ENCODE measurements around the gene GGACT.

Gene GGACT

DNA sequence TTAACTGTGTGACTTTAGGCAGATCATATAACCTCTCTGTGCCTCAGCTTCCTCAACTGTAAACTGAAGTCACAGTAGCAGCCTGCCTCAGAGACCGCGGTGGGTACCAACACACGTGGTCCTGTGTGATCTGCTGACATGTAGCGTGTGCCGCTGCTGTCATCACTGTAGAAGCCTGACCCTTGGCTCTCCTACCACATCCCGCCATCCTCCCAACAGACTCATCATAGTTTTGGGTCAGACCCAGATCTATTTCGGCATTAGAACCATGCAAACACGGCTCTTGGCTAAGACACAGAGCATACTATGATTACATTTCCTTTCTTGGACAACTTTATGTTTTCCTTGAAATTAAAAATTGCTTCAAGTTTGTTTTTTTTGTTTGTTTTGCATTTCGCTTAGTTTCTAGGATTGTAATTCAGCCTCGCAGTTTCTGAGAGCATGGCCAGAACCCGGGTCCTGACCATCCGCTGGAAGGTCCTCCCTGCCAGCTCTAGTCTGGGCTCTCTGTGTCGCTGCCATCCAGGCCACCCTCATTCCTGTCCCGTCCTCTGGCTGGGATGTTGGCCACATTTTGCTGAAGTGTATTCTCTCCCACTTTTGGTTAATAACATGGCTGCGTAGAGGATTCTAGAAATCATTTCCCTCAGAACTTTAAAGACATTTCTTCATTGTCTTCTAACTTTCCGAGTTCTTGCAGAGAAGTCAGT, 53.0 kb downstream of the GGACT start:
- H3K4me3 ChIP-seq (ENCODE audit: low read depth in 1 of 2, low read length in 2 of 2) = no peak overlapping the region

DNA sequence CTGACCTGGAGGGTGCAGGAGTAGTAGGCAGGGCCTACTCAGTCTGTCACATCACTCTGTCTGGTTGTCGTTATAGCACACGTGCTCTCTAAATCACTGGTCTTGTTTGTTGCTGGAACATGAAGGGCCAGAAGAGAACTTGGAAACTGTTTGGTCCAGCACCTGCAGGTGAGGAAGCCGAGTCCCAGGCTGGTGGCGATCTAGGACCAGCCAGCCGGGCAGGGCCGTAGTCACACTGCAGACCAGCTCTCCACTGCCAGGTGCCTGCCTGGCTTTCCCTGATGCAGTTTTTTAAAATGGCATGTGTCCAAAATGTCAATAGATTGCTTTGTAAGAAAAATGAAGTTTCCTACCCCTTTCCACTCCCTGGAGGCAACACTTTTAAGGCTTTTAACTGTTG, 53.7 kb downstream of the GGACT start:
- no peak overlapping the region for H3K4me2 ChIP-seq (ENCODE audit: insufficient read depth, low read length)
- no peak for DNase-seq
- no peak overlapping the region for H3K27ac ChIP-seq (ENCODE audit: low read length)
- TF ChIP-seq EZH2 (IDR thresholded peaks at IDR 0.05; ENCODE audit: borderline replicate concordance, low read depth, low read length, severe bottlenecking) = no peak
- TF ChIP-seq, protein P1, sequence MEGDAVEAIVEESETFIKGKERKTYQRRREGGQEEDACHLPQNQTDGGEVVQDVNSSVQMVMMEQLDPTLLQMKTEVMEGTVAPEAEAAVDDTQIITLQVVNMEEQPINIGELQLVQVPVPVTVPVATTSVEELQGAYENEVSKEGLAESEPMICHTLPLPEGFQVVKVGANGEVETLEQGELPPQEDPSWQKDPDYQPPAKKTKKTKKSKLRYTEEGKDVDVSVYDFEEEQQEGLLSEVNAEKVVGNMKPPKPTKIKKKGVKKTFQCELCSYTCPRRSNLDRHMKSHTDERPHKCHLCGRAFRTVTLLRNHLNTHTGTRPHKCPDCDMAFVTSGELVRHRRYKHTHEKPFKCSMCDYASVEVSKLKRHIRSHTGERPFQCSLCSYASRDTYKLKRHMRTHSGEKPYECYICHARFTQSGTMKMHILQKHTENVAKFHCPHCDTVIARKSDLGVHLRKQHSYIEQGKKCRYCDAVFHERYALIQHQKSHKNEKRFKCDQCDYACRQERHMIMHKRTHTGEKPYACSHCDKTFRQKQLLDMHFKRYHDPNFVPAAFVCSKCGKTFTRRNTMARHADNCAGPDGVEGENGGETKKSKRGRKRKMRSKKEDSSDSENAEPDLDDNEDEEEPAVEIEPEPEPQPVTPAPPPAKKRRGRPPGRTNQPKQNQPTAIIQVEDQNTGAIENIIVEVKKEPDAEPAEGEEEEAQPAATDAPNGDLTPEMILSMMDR (IDR thresholded peaks at IDR 0.05; ENCODE audit: borderline replicate concordance, extremely low read depth, low read length, poor library complexity, severe bottlenecking) = no peak
- H4K20me1 ChIP-seq (ENCODE audit: insufficient read depth, low read length) = no peaks in the 10 kb centered on the region
- H3K9me3 ChIP-seq (ENCODE audit: insufficient read depth, low read length, severe bottlenecking) = no peaks in the 10 kb centered on the region
- H3K27me3 ChIP-seq (ENCODE audit: insufficient read depth, low read length, poor library complexity) = no peaks in the 10 kb centered on the region
- H3K9ac ChIP-seq (ENCODE audit: low read depth, low read length) = no peak overlapping the region
- no peaks in the 10 kb centered on the region for H3K79me2 ChIP-seq (ENCODE audit: insufficient read depth, low read length)
- no peaks in the 10 kb centered on the region; the same call in 1 of the 2 replicates for H3K36me3 ChIP-seq (ENCODE audit: insufficient read depth, low read length)
- ATAC-seq (ENCODE audit: insufficient read depth, low read depth) = no peak
- no peaks in the 10 kb centered on the region for H3K4me1 ChIP-seq (ENCODE audit: insufficient read depth, low read length)
- no peak overlapping the region for H3K4me3 ChIP-seq (ENCODE audit: low read depth in 1 of 2, low read length in 2 of 2)
- H2AFZ ChIP-seq (ENCODE audit: low read depth, low read length) = no peak overlapping the region

More for the DNA sequence above, 53.0 kb downstream of the GGACT start:
- no peak overlapping the region for H3K27ac ChIP-seq (ENCODE audit: low read length)
- ATAC-seq (ENCODE audit: insufficient read depth, low read depth) (no peak), DNase-seq (no peak)
- no peaks in the 10 kb centered on the region for H3K4me1 ChIP-seq (ENCODE audit: insufficient read depth, low read length)
- H3K27me3 ChIP-seq (ENCODE audit: insufficient read depth, low read length, poor library complexity) = no peaks in the 10 kb centered on the region
- H3K4me2 ChIP-seq (ENCODE audit: insufficient read depth, low read length) = no peak overlapping the region
- TF ChIP-seq, protein P1 (IDR thresholded peaks at IDR 0.05; ENCODE audit: borderline replicate concordance, extremely low read depth, low read length, poor library complexity, severe bottlenecking) = no peak
- no peak overlapping the region for H2AFZ ChIP-seq (ENCODE audit: low read depth, low read length)
- no peaks in the 10 kb centered on the region for H4K20me1 ChIP-seq (ENCODE audit: insufficient read depth, low read length)
- no peaks in the 10 kb centered on the region for H3K9me3 ChIP-seq (ENCODE audit: insufficient read depth, low read length, severe bottlenecking)
- no peaks in the 10 kb centered on the region; the same call in 1 of the 2 replicates for H3K36me3 ChIP-seq (ENCODE audit: insufficient read depth, low read length)
- H3K79me2 ChIP-seq (ENCODE audit: insufficient read depth, low read length) = no peaks in the 10 kb centered on the region
- H3K9ac ChIP-seq (ENCODE audit: low read depth, low read length) = no peak overlapping the region

DNA sequence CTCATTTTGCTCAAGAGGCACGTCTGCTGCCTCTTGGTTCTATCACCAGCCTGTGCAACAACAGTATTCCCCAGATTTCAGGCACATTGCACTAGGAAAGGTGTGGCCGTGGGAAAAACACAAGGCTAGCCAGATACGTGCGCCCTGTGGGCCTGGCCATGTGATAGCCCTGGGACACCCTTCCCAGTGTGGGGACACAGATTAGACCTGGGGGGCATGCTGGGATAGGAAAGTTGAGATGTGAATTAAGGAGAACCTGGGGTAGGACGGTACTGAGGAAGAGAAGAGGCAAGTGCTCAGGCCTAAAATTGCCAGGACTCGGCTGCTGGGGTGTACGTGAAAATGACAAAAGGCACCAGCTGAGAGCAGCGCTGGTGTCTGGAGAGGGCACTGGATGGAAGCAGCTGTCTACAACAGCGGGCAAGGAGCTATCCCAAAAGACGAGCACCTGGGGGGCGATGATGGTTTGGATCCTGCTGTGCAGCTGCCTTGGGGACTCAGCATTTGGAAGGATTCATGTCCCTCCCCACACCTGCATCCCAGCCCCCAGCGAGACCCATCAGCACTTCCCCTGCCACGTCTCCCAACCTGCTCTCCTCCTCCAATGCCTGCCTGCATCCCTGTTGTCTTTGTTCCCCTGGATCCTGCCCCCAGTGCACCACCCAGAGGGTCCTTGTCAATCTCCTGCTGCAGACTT, 54.3 kb downstream of the GGACT start:
- no peaks in the 10 kb centered on the region for H4K20me1 ChIP-seq (ENCODE audit: insufficient read depth, low read length)
- H3K79me2 ChIP-seq (ENCODE audit: insufficient read depth, low read length) = no peaks in the 10 kb centered on the region
- H3K4me3 ChIP-seq (ENCODE audit: low read depth in 1 of 2, low read length in 2 of 2) = no peak overlapping the region
- DNase-seq (no peak), ATAC-seq (ENCODE audit: insufficient read depth, low read depth) (no peak; the same call in 2 of the 3 replicates)
- no peaks in the 10 kb centered on the region; the same call in 1 of the 2 replicates for H3K36me3 ChIP-seq (ENCODE audit: insufficient read depth, low read length)
- H3K9me3 ChIP-seq (ENCODE audit: insufficient read depth, low read length, severe bottlenecking) = no peaks in the 10 kb centered on the region
- TF ChIP-seq, protein P1 (IDR thresholded peaks at IDR 0.05; ENCODE audit: borderline replicate concordance, extremely low read depth, low read length, poor library complexity, severe bottlenecking) = no peak
- TF ChIP-seq EZH2 (IDR thresholded peaks at IDR 0.05; ENCODE audit: borderline replicate concordance, low read depth, low read length, severe bottlenecking) = no peak
- no peak overlapping the region for H3K27ac ChIP-seq (ENCODE audit: low read length)
- H3K4me2 ChIP-seq (ENCODE audit: insufficient read depth, low read length) = no peak overlapping the region
- H3K27me3 ChIP-seq (ENCODE audit: insufficient read depth, low read length, poor library complexity) = no peaks in the 10 kb centered on the region
- H2AFZ ChIP-seq (ENCODE audit: low read depth, low read length) = no peak overlapping the region
- no peaks in the 10 kb centered on the region for H3K4me1 ChIP-seq (ENCODE audit: insufficient read depth, low read length)
- no peak overlapping the region for H3K9ac ChIP-seq (ENCODE audit: low read depth, low read length)
